CD4-positive, CD25-positive, alpha-beta regulatory T cell (primary cell): ENCODE data around the gene MICAL3. TPM values are rescaled to one million over a fixed set of nuclear protein-coding genes. Genes with fewer than 3 reads are reported as not detected.

Source experiments
- ATAC-seq, 2 donors: fragments of 150-1000 bp; cut with Tn5 transposase; one replicate each; pipeline ENCODE4 v1.10.0; 2021; ENCODE audit warnings: low read depth in 2 of 2, moderate number of reproducible peaks in 2 of 2, moderate library complexity in 1 of 2
- DNase-seq, 3 donors: peaks; one replicate each; pipeline versions ENCODE4 v3.0.0 to v3.0.0-alpha.2; 2012 to 2022; ENCODE audit warnings: mixed read lengths in 1 of 3
- H3K27ac ChIP-seq: one replicate; pipeline ENCODE4 v1.7.0; 2013; ENCODE audit warnings: mild to moderate bottlenecking, low read length; ENCODE audit not compliant: insufficient read depth, poor library complexity, severe bottlenecking
- H3K27me3 ChIP-seq: one replicate; pipeline ENCODE4 v1.7.0; 2013; ENCODE audit warnings: low read length; ENCODE audit not compliant: control insufficient read depth, insufficient read depth
- H3K36me3 ChIP-seq: one replicate; pipeline ENCODE4 v1.7.0; 2013; ENCODE audit warnings: mild to moderate bottlenecking, low read length, moderate library complexity; ENCODE audit not compliant: control insufficient read depth, insufficient read depth
- H3K4me1 ChIP-seq: 2 replicates; pipeline ENCODE4 v1.7.0; 2013; ENCODE audit warnings: mild to moderate bottlenecking, low read length; ENCODE audit not compliant: insufficient read depth, control insufficient read depth, poor library complexity, severe bottlenecking
- H3K4me3 ChIP-seq: one replicate; pipeline ENCODE4 v1.7.0; 2013; ENCODE audit warnings: low read depth, mild to moderate bottlenecking, low read length, moderate library complexity
- H3K9me3 ChIP-seq, 2 experiments: 1 replicate in 1 of 2; 2 replicates in 1 of 2; pipeline ENCODE4 v1.7.0; 2013; ENCODE audit warnings: low read length in 2 of 2, mild to moderate bottlenecking in 1 of 2, moderate library complexity in 1 of 2; ENCODE audit not compliant: control insufficient read depth in 2 of 2
- H3K27ac Mint-ChIP-seq, 3 donors: one replicate each; pipeline ENCODE4 v1.8.0; 2020 to 2022; ENCODE audit warnings: mild to moderate bottlenecking in 3 of 3, mixed read lengths in 3 of 3, moderate library complexity in 2 of 3
- H3K27me3 Mint-ChIP-seq: one replicate; pipeline ENCODE4 v1.8.0; 2022; ENCODE audit warnings: mild to moderate bottlenecking, mixed read lengths
- H3K36me3 Mint-ChIP-seq: one replicate; pipeline ENCODE4 v1.8.0; 2020; ENCODE audit warnings: mixed read lengths
- H3K4me1 Mint-ChIP-seq, 4 donors: one replicate each; pipeline ENCODE4 v1.8.0; 2020 to 2022; ENCODE audit warnings: mixed read lengths in 4 of 4, mild to moderate bottlenecking in 1 of 4
- H3K4me3 Mint-ChIP-seq, 4 donors: one replicate each; pipeline ENCODE4 v1.8.0; 2020 to 2022; ENCODE audit warnings: mild to moderate bottlenecking in 4 of 4, mixed read lengths in 4 of 4, moderate library complexity in 3 of 4
- H3K9me3 Mint-ChIP-seq, 7 donors: one replicate each; pipeline ENCODE4 v1.8.0; 2020 to 2022; ENCODE audit warnings: mixed read lengths in 7 of 7, mild to moderate bottlenecking in 3 of 7, moderate library complexity in 2 of 7
- polyA plus RNA-seq, 4 donors: library from polyadenylated mRNA; unstranded; fragments of 300-500 nt; fragmentation: Illumina TruSeq; gene quantifications; one replicate each; pipeline ENCODE4 v1.2.3, GENCODE V29; 2021
- total RNA-seq: library from RNA; stranded (reverse); gene quantifications from one replicate; pipeline ENCODE4 v1.2.3, GENCODE V29; 2022

MICAL3 gene
- total and polyA plus RNA-seq, 5 donors from 2014 or later: 0.71 to 39.9 (median 1.8) TPM

- Histone ChIP-seq H3K36me3 (peaks cover 14% of the 10 kb centered on the region), H3K4me1 (no peaks in the 10 kb centered on the region), H3K9me3 (no peaks in the 10 kb centered on the region), H3K27ac (no peak overlapping the region), H3K27me3 (no peaks in the 10 kb centered on the region), H3K4me3 (no peak overlapping the region)
- H3K4me3 Mint-ChIP-seq: no peak overlapping the region
- ATAC-seq (no peak), DNase-seq (no peak)
- H3K27ac Mint-ChIP-seq: no peak overlapping the region
- H3K9me3 Mint-ChIP-seq: no peaks in the 10 kb centered on the region
- peaks cover 38% of the 10 kb centered on the region for H3K36me3 Mint-ChIP-seq
- no peaks in the 10 kb centered on the region for H3K4me1 Mint-ChIP-seq
- H3K27me3 Mint-ChIP-seq: no peaks in the 10 kb centered on the region
Observed at GRCh38 chr22:17802411-17802810, 221.9 kb downstream of the MICAL3 start.

- H3K4me1 Mint-ChIP-seq: no peaks in the 10 kb centered on the region
- ATAC-seq (peak in 1 of 2 donors; percentile 27), DNase-seq (no peak)
- Histone ChIP-seq H3K36me3 (peaks cover 3% of the 10 kb centered on the region), H3K27me3 (no peaks in the 10 kb centered on the region), H3K27ac (no peak overlapping the region), H3K4me3 (no peak overlapping the region), H3K9me3 (no peaks in the 10 kb centered on the region), H3K4me1 (no peaks in the 10 kb centered on the region)
- peaks cover 13% of the 10 kb centered on the region for H3K36me3 Mint-ChIP-seq
- no peaks in the 10 kb centered on the region for H3K27me3 Mint-ChIP-seq
- no peaks in the 10 kb centered on the region for H3K9me3 Mint-ChIP-seq
- no peak overlapping the region for H3K27ac Mint-ChIP-seq
- H3K4me3 Mint-ChIP-seq: no peak overlapping the region
Observed at GRCh38 chr22:17797721-17798559, 226.4 kb downstream of the MICAL3 start.

- Mint-ChIP-seq H3K27ac (no peak overlapping the region), H3K27me3 (no peaks in the 10 kb centered on the region), H3K9me3 (no peaks in the 10 kb centered on the region), H3K4me1 (no peaks in the 10 kb centered on the region), H3K36me3 (peaks cover 6% of the 10 kb centered on the region), H3K4me3 (no peak overlapping the region)
- DNase-seq (no peak), ATAC-seq (no peak)
- Histone ChIP-seq H3K27me3 (no peaks in the 10 kb centered on the region), H3K4me3 (no peak overlapping the region), H3K9me3 (no peaks in the 10 kb centered on the region), H3K27ac (no peak overlapping the region), H3K4me1 (no peaks in the 10 kb centered on the region), H3K36me3 (peaks cover 3% of the 10 kb centered on the region)
Observed at GRCh38 chr22:17796695-17797094, 227.7 kb downstream of the MICAL3 start.

DNA sequence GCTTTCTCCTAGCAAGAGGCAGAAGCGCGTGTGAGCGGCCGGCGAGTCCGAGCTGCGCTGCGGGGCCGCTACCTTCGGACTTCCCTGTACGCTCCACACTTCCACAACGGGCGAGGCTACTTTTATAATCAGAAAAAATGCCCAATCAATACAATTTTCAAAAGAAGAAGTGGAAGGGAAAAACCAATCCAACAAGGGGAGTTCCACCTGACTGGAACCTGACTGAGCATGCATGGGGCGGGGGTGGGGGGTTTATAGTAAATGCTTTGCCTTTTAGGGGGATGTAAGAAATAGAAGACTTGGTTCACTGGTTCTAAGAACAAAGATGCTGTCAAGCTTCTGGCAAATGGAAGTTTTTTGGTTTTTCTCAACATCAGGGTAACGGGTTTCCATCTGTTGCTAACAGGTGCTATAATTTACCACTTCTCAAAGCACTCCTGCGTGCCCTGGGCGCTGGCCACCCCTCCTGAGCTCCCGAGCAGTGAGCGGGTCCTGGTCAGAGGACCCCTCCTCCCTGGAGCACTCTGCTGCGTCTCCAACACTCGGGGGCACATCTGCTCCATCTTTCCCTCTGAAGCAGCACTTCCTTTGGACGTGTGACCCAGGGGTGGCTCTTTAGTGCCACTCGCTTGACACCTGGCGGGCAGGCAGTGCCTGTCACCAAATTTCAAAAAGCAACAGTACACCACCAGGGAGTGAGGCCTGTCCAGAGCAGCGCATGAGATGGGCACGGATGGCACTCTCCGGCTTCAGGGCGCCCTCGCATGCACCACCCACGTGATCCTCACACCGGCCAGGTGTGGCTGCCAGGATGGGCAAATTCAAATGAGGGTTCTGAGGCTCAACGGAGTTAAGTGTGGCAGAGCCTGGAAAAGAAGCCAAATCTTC is 228.5 kb downstream of the MICAL3 start:
- no peaks in the 10 kb centered on the region for H3K4me1 ChIP-seq
- Mint-ChIP-seq H3K4me1 (no peaks in the 10 kb centered on the region), H3K36me3 (peaks cover 6% of the 10 kb centered on the region), H3K9me3 (no peaks in the 10 kb centered on the region), H3K27ac (peak overlapping the region in 1 of 3 donors; percentile 27), H3K4me3 (no peak overlapping the region), H3K27me3 (no peaks in the 10 kb centered on the region)
- ATAC-seq (no peak), DNase-seq (no peak)
- H3K36me3 ChIP-seq: peaks cover 3% of the 10 kb centered on the region
- no peaks in the 10 kb centered on the region for H3K9me3 ChIP-seq
- no peaks in the 10 kb centered on the region for H3K27me3 ChIP-seq
- H3K27ac ChIP-seq: no peak overlapping the region
- H3K4me3 ChIP-seq: no peak overlapping the region

- H3K27ac Mint-ChIP-seq: peak overlapping the region in 1 of 3 donors; percentile 76
- H3K4me3 Mint-ChIP-seq: no peak overlapping the region
- H3K9me3 Mint-ChIP-seq: no peaks in the 10 kb centered on the region
- peaks cover 6% of the 10 kb centered on the region for H3K36me3 Mint-ChIP-seq
- peaks cover 5% of the 10 kb centered on the region for H3K36me3 ChIP-seq
- no peaks in the 10 kb centered on the region for H3K4me1 Mint-ChIP-seq
- no peak overlapping the region for H3K4me3 ChIP-seq
- no peaks in the 10 kb centered on the region for H3K9me3 ChIP-seq
- no peaks in the 10 kb centered on the region for H3K4me1 ChIP-seq
- DNase-seq (no peak), ATAC-seq (no peak)
- no peaks in the 10 kb centered on the region for H3K27me3 Mint-ChIP-seq
- H3K27me3 ChIP-seq: no peaks in the 10 kb centered on the region
- H3K27ac ChIP-seq: no peak overlapping the region
Observed at GRCh38 chr22:17794726-17795542, 229.4 kb downstream of the MICAL3 start.

DNA sequence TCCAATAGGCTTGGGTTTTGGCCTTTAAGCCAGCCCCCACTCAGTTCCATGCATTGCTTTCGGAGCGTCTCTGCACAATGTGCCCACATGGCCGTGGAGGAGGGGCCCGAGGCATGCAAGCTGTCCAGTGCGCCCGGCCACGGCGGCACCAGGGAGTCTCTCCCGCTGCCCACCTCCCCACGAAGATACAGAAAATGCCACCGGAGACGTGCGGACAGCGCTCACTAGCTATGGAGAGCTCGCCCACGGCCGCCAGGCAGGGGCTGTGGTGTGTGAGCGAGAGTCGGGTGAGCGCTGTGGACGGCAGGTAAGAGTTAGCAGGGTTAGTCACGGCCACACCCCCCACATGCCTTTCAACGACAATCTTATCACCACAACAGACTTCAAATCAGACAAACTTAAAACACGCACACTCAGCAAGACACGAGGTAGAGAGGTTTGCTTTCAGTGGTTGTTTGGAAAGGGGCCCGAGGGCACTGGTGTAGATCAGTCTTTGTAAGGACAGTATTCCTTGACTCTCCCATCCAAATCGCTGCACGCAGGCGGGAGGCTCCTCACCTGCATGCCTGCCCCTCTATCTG is 231.4 kb downstream of the MICAL3 start:
- no peak overlapping the region for H3K27ac ChIP-seq
- DNase-seq (no peak), ATAC-seq (no peak)
- Mint-ChIP-seq H3K27ac (no peak overlapping the region), H3K4me1 (no peaks in the 10 kb centered on the region), H3K27me3 (no peaks in the 10 kb centered on the region), H3K9me3 (no peaks in the 10 kb centered on the region), H3K36me3 (peaks cover 6% of the 10 kb centered on the region), H3K4me3 (no peak overlapping the region)
- no peak overlapping the region for H3K4me3 ChIP-seq
- no peaks in the 10 kb centered on the region for H3K4me1 ChIP-seq
- no peaks in the 10 kb centered on the region for H3K27me3 ChIP-seq
- H3K36me3 ChIP-seq: peaks cover 7% of the 10 kb centered on the region
- H3K9me3 ChIP-seq: no peaks in the 10 kb centered on the region

DNA sequence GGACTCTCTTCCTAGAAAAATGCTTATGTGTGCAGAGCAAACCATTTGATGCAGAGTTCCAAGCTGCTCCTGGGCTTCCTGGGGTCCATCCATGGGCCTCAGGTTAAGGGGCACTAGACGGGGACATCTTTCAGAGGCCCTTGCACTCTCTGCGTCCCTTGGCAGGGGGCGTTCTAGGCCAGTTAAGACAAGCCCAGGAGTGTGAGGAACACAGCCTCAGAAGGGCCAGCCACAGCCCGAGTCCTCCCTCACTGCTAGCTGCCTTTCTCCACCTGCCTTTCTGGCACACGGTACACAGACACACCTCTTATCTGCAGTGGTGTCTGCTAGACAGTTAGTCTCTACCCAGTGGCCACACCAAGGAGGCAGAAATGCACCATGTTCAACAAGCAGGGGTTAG is 232.1 kb downstream of the MICAL3 start:
- Mint-ChIP-seq H3K4me3 (no peak overlapping the region), H3K27ac (no peak overlapping the region), H3K36me3 (peaks cover 6% of the 10 kb centered on the region), H3K27me3 (no peaks in the 10 kb centered on the region), H3K9me3 (no peaks in the 10 kb centered on the region), H3K4me1 (no peaks in the 10 kb centered on the region)
- Histone ChIP-seq H3K27ac (no peak overlapping the region), H3K9me3 (no peaks in the 10 kb centered on the region), H3K4me1 (no peaks in the 10 kb centered on the region), H3K4me3 (no peak overlapping the region), H3K36me3 (peaks cover 7% of the 10 kb centered on the region), H3K27me3 (no peaks in the 10 kb centered on the region)
- ATAC-seq (no peak), DNase-seq (no peak)
